ENCODE measurements around the gene NUB1.

Gene NUB1

GRCh38 chr7:151392002-151392401 lies 50.4 kb downstream of the NUB1 start:
- DNase-seq, result no peak

DNA sequence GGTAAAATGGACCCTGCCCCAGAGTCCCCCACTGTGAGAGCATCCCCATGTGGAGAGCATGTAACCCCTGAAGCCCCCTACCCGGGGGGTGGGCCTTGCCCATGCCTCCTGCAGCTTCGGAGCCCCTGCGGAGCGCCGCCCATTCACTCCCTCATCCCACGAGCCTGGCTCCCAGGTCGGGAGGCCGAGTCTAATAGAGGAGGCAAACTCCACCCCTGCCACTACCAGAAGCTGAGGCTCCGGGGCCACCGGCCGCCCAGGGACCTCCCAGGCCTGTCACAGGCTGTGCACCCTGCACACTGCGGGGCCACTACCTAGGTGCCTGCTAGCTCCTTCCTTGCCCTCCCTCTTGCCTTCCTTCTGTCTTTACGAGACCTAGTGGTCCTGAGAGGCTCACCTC lies 50.8 kb downstream of the NUB1 start:
- no peak for DNase-seq

DNA sequence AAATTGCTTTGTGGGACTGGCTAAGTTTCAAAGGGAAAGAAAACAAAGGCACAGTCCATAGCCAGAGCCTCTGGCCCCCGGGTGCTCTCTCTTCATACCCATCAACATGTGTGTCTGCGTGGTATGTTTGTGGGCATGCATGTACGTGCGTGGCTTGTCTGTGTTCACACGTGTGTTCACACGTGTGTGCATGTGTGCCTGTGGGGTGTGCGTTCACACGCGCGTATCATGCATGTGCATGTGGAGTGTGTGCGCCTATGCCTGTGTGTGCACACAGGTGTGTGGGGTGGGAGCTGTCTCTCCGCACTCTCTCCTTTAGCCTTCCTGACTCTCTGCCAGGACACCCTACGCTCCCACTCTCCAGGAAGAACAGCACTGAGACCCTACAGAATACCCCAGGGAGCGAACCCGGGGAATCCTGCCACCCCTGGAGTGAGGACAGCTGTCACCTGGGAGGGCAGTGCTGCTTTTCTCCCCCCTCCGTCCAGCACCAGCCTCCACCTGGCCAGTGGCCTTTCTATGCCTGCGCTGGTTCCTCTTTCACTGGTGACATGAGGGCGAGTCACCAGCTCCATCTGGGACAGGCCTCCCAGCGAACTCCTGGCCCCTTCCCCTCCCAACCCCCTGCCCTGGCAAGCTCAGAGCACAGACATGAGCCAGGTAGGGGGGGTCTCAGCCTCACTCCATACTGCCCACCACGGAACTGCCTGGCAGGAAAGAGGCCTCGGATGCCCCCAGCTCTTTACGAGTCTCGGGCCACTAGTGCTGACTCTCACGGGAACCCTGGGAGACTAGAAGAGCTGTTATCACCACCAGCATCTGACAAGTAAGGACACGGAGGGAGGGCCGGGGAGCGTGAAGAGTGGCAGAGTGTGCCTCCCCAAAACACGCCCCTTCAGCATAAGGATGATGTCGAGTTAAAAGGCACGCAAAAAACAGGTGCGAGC lies 51.7 kb downstream of the NUB1 start:
- DNase-seq, result no peak

DNA sequence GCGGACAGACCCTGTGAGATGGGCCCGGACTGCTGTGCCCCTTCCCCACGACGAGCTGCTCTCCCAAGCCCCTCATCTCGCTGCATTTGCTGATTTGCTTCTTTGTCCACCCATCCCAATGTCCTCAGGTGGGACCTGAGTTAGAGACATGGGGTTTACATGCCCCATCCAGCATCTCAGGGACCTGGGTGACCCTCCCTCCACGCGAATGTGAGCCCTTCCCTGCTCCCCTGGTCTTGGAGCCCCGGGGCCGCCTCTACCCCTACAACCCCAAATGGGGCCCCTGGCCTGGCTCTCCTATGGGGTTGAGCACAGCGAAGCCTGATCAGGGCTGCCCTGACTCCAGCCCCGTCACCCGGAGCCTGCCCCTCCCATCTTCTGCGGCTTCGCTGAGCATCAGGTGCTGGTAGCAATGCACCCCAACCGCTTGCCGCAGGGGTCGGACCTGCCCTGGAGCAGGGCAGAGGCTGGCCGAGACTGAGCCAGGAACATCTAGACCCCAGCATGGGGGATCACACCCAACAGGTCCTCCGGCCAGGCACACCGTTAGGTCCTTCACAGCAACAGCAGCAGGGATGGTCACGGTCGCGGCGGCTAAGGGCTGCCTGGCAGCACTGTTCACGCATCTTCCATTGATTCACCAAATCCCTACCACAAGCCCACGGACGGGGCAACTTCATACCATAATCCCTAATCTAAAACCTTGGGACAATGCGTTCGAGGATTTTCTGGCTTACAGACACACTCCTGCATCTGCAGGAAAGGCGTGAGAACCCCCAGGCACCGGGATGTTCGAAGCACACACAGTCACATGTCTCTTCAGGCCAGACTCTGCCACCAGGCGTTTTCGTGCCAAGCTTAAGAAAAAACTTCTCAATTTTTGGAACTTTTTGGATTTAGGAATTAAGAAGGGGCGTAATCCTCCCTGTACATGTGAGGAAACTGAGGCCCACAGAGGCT lies 52.7 kb downstream of the NUB1 start:
- no peak for DNase-seq

DNA sequence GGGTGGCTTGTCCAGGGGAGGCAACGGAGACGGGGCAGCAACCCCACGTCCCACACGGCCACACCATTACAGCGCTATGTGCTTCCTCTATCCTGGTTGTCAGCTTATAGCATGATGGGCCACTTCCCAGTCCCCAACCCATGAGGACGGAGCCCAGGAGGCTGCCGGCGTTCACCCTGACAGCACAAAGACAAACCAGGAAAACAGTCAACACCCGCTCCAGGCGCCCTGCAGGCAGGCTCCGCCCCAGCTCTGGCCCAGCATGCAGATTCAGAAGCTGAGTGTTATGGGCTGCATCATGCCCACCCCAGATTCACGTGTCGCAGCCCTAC lies 53.4 kb downstream of the NUB1 start:
- no peak for DNase-seq

DNA sequence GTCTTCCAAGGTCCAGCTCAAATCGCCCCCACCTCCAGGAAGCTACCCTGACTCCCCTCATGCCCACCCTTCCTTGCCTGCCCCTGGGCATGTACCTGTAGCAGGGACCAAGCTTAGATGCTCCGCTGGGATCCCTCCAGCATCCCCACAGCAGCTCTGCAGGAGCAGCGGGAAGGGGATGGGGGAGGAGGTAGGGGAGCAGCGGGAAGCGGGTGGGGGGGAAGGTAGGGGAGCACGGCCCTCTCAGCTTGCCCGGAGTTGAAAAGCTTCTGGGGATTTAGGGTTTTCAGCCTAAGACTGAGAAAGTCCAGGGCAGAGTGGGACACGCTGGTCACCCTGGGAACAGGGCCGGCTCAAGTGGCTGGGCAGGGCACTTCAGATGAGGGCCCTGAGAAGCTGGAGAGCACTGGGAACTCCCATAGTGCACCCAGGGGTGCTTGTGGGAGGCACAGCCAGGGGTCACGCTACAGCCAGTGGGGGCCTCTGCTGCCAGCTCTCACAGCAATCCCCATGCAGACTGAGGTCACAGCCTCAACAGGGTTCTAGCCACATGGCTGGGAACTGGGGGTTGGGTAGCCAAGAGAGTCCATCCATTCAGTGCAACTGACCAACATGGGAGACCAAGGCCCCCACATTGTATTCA lies 54.8 kb downstream of the NUB1 start:
- no peak for DNase-seq

GRCh38 chr7:151397026-151397425 lies 55.4 kb downstream of the NUB1 start:
- no peak for DNase-seq

GRCh38 chr7:151398446-151399304 lies 57.1 kb downstream of the NUB1 start:
- DNase-seq, result no peak

- DNase-seq, result no peak
Measured at GRCh38 chr7:151399305-151399601, 57.6 kb downstream of the NUB1 start.

DNA sequence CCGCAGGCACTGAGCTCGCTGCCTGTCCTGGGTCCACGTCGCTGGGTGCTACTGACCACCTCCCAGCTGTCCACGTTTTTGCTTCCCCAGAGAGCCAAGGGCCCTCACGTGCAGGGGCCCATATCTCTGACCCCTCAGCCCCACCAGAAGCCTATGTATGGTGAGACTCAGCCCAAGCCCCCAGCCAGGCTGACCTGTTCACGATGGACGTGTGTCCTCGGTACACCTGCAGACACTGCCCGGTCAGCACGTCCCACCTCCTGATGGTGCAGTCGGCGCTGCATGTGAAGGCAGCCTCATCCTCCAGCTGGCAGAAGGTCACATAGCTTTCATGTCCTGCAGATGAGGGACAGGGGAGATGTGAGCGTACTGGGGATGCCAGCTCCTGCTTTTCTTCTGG lies 58.3 kb downstream of the NUB1 start:
- no peak for DNase-seq

DNA sequence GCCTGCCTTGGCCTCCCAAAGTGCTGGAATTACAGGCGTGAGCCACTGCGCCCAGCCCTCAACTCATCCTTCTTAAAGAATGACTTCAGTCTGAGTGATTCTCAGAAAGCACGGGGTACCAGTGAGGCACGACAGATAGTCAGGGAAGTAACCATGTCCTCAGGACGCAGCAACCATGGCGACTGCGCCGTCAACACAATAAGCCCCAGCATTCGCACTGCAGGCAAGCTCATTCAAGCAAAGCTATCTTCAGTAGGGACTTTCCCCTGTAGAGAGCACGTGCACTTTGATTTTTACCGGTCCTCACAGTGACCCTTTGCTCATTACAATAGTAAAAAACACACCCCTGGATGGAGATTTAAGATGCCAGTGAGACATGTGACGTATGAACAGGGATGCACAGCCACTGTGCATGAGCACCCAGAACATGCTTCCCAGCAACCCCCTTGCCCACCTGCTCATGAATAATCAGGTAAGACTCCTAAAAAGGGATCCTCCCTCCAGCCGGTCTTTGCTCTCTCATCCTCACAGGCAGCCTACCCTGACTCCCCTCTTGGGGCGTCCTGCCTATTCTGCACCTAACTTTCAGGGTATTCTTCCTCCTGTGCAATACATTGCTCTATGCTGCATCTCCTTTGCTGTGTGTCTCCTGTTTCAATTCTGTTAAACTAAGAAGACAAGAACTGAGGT lies 59.2 kb downstream of the NUB1 start:
- no peak for DNase-seq

DNA sequence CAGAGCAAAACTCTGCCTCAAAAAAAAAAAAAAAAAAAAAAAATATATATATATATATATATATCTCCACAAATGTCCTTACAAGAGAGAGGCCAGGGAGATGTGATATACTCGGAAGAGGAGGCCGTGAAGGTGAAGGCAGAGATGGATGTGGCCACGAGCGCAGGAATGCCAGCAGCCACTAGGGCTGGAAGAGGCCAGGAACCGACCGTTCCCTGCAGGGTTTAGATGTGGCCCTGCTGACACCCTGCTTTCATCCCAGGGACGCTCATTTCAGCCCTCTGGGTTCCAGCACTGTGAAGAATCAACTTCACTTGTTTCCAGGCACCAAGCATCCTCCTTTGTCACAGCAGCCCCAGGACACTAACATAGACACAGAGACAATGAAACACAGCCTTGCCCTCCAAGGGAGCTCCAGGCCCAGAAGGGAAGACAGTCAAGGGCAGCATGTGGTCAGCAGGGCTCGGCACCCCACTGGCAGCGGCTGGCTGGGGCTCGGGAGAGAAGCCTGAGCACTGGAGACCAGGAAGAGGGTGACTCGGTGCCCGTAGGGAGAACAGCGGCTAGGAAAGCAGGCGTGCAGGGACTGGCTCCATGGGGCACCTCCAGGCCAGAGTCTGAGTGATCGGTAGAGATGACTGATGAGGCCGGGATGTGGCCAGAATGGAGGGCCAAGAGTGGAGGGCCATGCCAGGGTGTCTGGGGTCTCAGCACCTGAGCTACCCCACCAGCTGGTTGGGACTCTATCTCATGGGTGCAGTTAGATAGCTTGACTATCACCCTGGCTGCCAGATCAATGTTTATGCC lies 60.6 kb downstream of the NUB1 start:
- DNase-seq, result no peak

GRCh38 chr7:151403764-151404163 lies 62.2 kb downstream of the NUB1 start:
- no peak for DNase-seq

DNA sequence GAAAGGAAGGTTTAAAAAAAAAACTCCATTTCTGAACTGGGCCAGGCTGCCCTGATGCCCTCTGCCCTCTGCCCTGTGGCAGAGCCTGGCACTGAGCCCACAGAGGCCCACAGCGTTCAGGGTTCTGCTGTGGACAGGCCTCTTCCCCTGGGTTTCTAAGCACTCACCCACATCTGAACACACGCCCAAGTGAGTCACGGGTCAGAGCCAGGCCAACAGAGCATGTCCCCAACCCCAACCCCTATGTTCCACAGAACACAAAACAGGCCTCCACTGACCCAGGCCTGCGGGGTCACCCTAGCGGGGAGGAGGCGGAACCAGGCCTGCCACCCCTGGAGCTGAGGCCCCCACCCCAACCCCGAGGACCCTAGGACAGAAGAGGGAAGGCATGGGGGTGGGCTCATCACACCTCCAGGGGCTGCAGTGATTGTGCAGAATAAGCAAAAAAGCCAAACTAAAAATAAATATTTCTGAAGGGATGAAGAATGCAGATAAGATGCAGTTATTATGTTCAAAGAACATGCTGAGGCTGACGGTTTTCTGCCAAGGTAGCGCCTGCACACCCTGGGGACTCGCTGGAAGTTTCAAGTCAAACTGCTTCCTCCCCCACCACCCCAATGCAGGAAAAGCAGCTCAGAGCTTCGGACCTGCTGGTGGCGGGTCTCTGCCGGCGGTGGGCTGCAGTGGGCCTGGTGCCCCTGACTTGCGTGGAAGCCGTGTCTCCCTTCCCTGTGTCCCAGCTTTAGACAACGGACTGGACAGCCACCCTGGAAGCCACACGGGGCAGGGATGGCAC lies 62.8 kb downstream of the NUB1 start:
- no peak for DNase-seq

- no peak for DNase-seq
Measured at GRCh38 chr7:151405056-151405455, 63.4 kb downstream of the NUB1 start.

DNA sequence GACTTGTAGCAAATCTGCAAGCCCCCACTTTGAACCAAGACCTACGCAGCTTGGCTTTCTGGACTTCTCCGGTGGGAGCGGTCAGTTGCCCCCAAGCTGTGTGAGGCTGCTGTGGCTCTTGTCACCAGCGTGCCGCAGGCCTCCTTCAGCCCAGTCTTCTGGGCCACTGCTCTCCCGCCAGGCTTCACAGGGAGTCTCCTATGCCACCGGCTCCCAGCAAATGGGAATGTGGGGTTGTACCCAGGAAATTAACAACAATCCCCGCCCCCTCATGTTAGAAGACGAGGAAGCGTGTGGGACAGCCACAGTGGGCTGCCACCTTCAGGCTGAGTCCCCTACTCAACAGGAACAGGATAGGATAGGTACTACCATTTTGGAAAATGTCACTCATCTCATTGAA lies 64.0 kb downstream of the NUB1 start:
- DNase-seq, result no peak

GRCh38 chr7:151406051-151406875 lies 64.7 kb downstream of the NUB1 start:
- no peak for DNase-seq

GRCh38 chr7:151406886-151407583 lies 65.4 kb downstream of the NUB1 start:
- DNase-seq, result no peak

DNA sequence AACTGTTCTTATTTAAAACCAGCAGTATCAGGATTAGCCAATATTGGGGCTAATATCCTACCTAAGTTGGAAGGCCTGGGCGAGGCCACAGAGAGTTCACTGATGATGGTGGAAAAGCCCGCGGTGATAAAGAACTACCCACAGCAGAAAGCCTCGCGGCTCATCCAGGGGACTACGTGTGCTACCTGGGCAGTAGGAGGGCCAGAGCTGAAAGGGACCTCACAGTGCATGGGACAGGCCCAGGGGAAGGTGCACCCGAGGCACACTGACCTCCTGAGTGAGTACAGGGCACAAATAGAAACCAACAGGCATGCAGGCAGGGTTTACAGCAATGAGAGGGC lies 66.9 kb downstream of the NUB1 start:
- DNase-seq, result no peak

Data from activated T-cell treated with anti-CD3 and anti-CD28 coated beads for 4 hours (primary cell).